HG02981 (cell line): ENCODE results near the gene PPFIA1.
A peak's percentile ranks its signal among the peaks of the same experiment; 100 is the strongest.

Experiments
- ATAC-seq: cut with Tn5 transposase; IDR thresholded peaks from one replicate; pipeline ENCODE4 v1.9.1; 2021; ENCODE audit warnings: mild to moderate bottlenecking, moderate library complexity; ENCODE audit not compliant: unreplicated experiment

The PPFIA1 gene

GRCh38 chr11:70270104-70270876, at the start of gene PPFIA1:
Gene PPFIA1 (plus strand): TSS chr11:70270690. CDS start chr11:70272173, 1,483 bp downstream.
- ATAC-seq, result peak; percentile 90

- ATAC-seq, result no peak
These were observed 49.6 kb upstream of the PPFIA1 start for GRCh38 chr11:70220920-70221319.

GRCh38 chr11:70225681-70226177, 44.8 kb upstream of the PPFIA1 start:
- no peak for ATAC-seq

GRCh38 chr11:70226183-70226582, 44.3 kb upstream of the PPFIA1 start:
- no peak for ATAC-seq

- ATAC-seq, result no peak
These were observed 43.5 kb upstream of the PPFIA1 start for GRCh38 chr11:70226967-70227366.

GRCh38 chr11:70229737-70230136, 40.8 kb upstream of the PPFIA1 start:
- no peak for ATAC-seq

- ATAC-seq, result no peak
These were observed 40.2 kb upstream of the PPFIA1 start for GRCh38 chr11:70230151-70230839.

- ATAC-seq, result no peak
These were observed 39.4 kb upstream of the PPFIA1 start for GRCh38 chr11:70230840-70231710.

- ATAC-seq, result no peak
These were observed 37.5 kb upstream of the PPFIA1 start for GRCh38 chr11:70233034-70233433.

GRCh38 chr11:70233511-70233934, 37.0 kb upstream of the PPFIA1 start:
- ATAC-seq, result no peak

- ATAC-seq, result no peak
These were observed 36.5 kb upstream of the PPFIA1 start for GRCh38 chr11:70233962-70234361.

GRCh38 chr11:70240337-70240736, 30.2 kb upstream of the PPFIA1 start:
- ATAC-seq, result no peak

GRCh38 chr11:70241709-70242108, 28.8 kb upstream of the PPFIA1 start:
- ATAC-seq, result no peak

GRCh38 chr11:70242885-70243284, 27.6 kb upstream of the PPFIA1 start:
- no peak for ATAC-seq

GRCh38 chr11:70243912-70244652, 26.4 kb upstream of the PPFIA1 start:
- ATAC-seq, result no peak

GRCh38 chr11:70244698-70245097, 25.8 kb upstream of the PPFIA1 start:
- ATAC-seq, result no peak

- ATAC-seq, result no peak
These were observed 24.3 kb upstream of the PPFIA1 start for GRCh38 chr11:70246196-70246595.

- ATAC-seq, result no peak
These were observed 23.3 kb upstream of the PPFIA1 start for GRCh38 chr11:70247042-70247709.

GRCh38 chr11:70247710-70248072, 22.8 kb upstream of the PPFIA1 start:
- no peak for ATAC-seq
